Thyroid gland (tissue), 4 donors: ENCODE measurements around the gene GIT2. TPM values are rescaled to one million over a fixed set of nuclear protein-coding genes. Genes with fewer than 3 reads are reported as not detected.
A peak's percentile ranks its signal among the peaks of the same experiment; 100 is the strongest.
"Not testable (repeated sequence)": the region's sequence is repeated elsewhere in the genome, so short reads cannot be mapped to it uniquely, and the experiment has no call there.

Experiments used
- DNase-seq, 2 donors: peaks; one replicate each; pipeline ENCODE4 v3.0.0-alpha.2; 2019
- H3K27ac ChIP-seq, 3 donors: fragments of 200-600 bp; sonication (generic); 1 replicate in 2 of 3; 2 replicates in 1 of 3; pipeline ENCODE4 v1.5.1; 2016 to 2019; ENCODE audit warnings: mild to moderate bottlenecking in 1 of 3, moderate library complexity in 1 of 3
- H3K27me3 ChIP-seq: fragments of 200-600 bp; sonication (generic); one replicate; pipeline ENCODE4 v1.5.1; 2019
- H3K36me3 ChIP-seq, 2 donors: fragments of 200-600 bp; sonication (generic); one replicate each; pipeline ENCODE4 v1.5.1; 2016 to 2019
- H3K4me1 ChIP-seq, 2 donors: fragments of 200-600 bp; sonication (generic); one replicate each; pipeline ENCODE4 v1.5.1; 2017 to 2019
- H3K4me3 ChIP-seq, 3 donors: fragments of 200-600 bp; sonication (generic); replicated peaks in 1 of 3; 1 replicate in 2 of 3; 2 replicates in 1 of 3; pipeline ENCODE4 v1.5.1; 2016; ENCODE audit warnings: mild to moderate bottlenecking in 1 of 3
- H3K9me3 ChIP-seq: fragments of 200-600 bp; sonication (generic); one replicate; pipeline ENCODE4 v1.5.1; 2017
- POLR2A ChIP-seq, 2 donors: fragments of 450-650 bp; IDR thresholded peaks; one replicate each; pipeline ENCODE4 v1.6.1; 2017; ENCODE audit warnings: antibody characterized with exemption in 2 of 2, mild to moderate bottlenecking in 2 of 2, moderate library complexity in 1 of 2
- WGBS, 2 donors: methylation state at CpG; one replicate each; pipeline ENCODE4 v1.1.5; 2017; 5-methylcytosine and 5-hydroxymethylcytosine counted together
- intact Hi-C: fragments of 100-400 bp; cut with DNase I; formaldehyde crosslinking; loops from one replicate; pipeline ENCODE4 v1.15.1; 2023
- total RNA-seq, 4 donors: library from RNA; depleted of rRNA; stranded (reverse); fragments of >200 nt; gene quantifications; one replicate each; pipeline ENCODE4 v1.2.3, GENCODE V29; 2016
- TF ChIP-seq, protein P1 (sequence below), 6 experiments: fragments of 200-600 bp in 3 of 6; fragments of 450-650 bp in 3 of 6; sonication (generic) in 3 of 6; IDR thresholded peaks; one replicate each; pipeline ENCODE4 v1.5.1; 2016 to 2019; ENCODE audit warnings: antibody characterized with exemption in 6 of 6, mild to moderate bottlenecking in 2 of 6, inconsistent platforms in 1 of 6, moderate library complexity in 1 of 6

GIT2 gene
- total RNA-seq, 4 donors from 2014 or later: 54.4 to 69.4 (median 60.1) TPM

DNA sequence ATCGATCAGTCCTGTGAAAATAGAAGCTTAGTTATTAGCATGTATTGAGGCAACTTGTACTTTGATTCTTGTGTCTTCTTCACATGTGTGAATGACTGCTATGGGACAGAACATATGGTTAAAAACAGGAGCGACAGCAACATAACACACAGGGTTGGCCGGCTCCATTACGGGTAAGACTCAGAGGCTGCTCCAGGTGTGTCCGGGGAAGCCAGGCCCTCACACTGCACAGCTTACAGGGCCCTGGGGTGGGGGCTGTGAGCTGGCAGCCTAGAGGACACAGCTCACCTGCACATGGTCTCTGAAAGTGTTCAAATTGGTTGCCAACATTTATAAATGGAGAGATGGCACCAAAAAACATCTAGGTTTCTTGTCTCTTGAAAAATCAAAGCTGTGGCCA, 65.0 kb downstream of the GIT2 start:
- Histone ChIP-seq H3K36me3 (peaks cover 32 to 47% of the 10 kb centered on the region in 2 donors), H3K9me3 (no peaks in the 10 kb centered on the region), H3K4me1 (peaks cover 0 to 15% of the 10 kb centered on the region in 2 donors), H3K27ac (no peak overlapping the region), H3K27me3 (no peaks in the 10 kb centered on the region), H3K4me3 (no peak overlapping the region)
- intact Hi-C loops: no loop called here
- TF ChIP-seq, protein P1, sequence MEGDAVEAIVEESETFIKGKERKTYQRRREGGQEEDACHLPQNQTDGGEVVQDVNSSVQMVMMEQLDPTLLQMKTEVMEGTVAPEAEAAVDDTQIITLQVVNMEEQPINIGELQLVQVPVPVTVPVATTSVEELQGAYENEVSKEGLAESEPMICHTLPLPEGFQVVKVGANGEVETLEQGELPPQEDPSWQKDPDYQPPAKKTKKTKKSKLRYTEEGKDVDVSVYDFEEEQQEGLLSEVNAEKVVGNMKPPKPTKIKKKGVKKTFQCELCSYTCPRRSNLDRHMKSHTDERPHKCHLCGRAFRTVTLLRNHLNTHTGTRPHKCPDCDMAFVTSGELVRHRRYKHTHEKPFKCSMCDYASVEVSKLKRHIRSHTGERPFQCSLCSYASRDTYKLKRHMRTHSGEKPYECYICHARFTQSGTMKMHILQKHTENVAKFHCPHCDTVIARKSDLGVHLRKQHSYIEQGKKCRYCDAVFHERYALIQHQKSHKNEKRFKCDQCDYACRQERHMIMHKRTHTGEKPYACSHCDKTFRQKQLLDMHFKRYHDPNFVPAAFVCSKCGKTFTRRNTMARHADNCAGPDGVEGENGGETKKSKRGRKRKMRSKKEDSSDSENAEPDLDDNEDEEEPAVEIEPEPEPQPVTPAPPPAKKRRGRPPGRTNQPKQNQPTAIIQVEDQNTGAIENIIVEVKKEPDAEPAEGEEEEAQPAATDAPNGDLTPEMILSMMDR (IDR thresholded peaks at IDR 0.05): no peak
- no peak for TF ChIP-seq POLR2A (IDR thresholded peaks at IDR 0.05)
- DNase-seq: no peak
- 87 to 91% methylated on average over 5 of the region's 5 CpGs for WGBS, 2 donors

DNA sequence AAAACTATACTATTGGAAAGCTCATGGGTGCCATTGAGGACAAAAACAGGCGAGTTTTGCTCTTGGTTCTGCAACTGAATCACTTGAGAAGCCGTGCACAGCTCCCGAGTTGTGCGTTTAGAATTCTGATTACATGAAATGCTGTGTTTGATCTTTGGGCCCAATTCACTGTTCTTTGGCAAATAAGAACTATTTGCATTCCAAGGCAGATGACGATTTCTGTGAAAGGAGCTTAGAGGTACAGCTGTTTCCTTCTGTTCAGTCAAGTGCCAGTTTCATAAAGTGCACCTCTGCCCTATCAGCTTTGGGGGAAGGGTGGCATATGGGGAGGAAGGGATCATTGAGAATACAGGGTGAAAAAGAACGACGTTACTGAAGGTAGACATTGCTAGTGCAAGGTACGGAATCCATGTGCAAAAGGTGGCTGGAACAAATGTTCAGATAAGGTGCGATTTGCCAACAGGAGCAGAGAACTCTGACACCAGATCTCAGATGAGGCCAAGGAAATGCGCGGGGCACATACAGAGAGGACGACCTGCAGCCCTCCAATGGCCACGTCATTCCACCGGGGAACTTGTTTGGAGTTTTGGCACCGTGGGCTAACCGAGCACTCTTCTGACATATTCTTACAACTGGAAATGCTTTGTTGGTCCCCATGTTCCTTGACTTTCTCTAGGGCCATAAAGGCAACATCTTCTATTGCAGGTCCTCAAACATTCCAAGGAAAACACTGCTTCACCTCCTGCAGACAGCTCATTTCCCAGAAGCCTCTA, 66.0 kb downstream of the GIT2 start:
- Histone ChIP-seq H3K4me1 (peaks cover 0 to 15% of the 10 kb centered on the region in 2 donors), H3K36me3 (peaks cover 32 to 47% of the 10 kb centered on the region in 2 donors), H3K27me3 (no peaks in the 10 kb centered on the region), H3K4me3 (no peak overlapping the region), H3K9me3 (no peaks in the 10 kb centered on the region), H3K27ac (no peak overlapping the region)
- intact Hi-C loops: no loop called here
- DNase-seq: no peak
- TF ChIP-seq POLR2A (IDR thresholded peaks at IDR 0.05): no peak
- TF ChIP-seq, protein P1 (IDR thresholded peaks at IDR 0.05): no peak
- 83 to 85% methylated on average over 16 of the region's 16 CpGs for WGBS, 2 donors

DNA sequence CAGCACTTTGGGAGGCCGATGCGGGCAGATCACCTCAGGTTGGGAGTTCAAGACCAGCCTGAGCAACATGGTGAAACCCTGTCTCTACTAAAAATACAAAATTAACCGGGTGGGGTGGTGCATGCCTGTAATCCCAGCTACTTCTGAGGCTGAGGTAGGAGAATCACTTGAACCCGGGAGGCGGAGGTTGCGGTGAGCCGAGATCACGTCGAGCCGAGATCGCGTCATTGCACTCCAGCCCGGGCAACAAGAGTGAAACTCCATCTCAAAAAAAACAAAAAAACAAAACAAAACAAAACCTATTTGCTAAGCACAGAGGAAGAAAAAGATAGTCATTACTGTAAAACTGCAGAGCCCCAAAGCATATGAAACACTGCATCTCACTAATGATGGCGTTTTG, 66.8 kb downstream of the GIT2 start:
- DNase-seq, H3K4me1 ChIP-seq, H3K27me3 ChIP-seq, H3K27ac ChIP-seq, intact Hi-C loops, H3K4me3 ChIP-seq, H3K9me3 ChIP-seq: not testable (repeated sequence)
- H3K36me3 ChIP-seq: peaks cover 32 to 47% of the 10 kb centered on the region in 2 donors
- WGBS, 2 donors: 92 to 96% methylated on average over 14 of the region's 14 CpGs

DNA sequence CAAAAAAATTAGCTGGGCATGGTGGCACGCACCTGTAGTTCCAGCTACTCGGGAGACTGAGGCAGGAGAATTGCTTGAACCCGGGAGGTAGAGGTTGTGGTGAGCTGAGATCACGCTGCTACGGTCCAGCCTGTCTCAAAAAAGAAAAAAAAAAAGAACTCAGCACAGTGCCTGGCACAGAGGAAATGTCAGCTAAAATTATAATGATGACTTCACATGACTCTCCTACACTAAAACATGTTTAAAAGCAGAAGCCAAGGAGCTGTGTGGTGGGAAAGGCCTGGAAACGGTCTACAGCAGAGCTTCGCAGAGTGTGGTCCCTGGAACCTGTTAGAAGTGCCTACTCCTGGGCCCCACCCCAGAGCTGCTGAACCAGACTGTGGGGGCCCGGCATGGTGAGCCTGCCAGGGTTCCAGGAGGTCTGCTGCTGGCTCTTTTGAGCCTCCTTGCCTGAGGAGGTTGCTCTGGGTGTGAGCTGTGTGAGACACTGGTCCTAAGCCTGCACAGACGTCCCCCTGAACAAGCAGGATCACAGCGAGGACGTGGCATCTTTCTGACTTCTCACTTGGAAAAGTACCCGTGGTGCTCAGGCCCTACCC, 68.0 kb downstream of the GIT2 start:
- Histone ChIP-seq H3K9me3 (no peaks in the 10 kb centered on the region), H3K4me3 (no peak overlapping the region), H3K36me3 (peaks cover 32 to 42% of the 10 kb centered on the region in 2 donors), H3K27ac (no peak overlapping the region), H3K27me3 (no peaks in the 10 kb centered on the region), H3K4me1 (no peaks in the 10 kb centered on the region)
- 92 to 96% methylated on average over 12 of the region's 12 CpGs for WGBS, 2 donors
- TF ChIP-seq POLR2A (IDR thresholded peaks at IDR 0.05): no peak
- TF ChIP-seq, protein P1 (IDR thresholded peaks at IDR 0.05): no peak
- intact Hi-C loops: no loop called here
- no peak for DNase-seq

DNA sequence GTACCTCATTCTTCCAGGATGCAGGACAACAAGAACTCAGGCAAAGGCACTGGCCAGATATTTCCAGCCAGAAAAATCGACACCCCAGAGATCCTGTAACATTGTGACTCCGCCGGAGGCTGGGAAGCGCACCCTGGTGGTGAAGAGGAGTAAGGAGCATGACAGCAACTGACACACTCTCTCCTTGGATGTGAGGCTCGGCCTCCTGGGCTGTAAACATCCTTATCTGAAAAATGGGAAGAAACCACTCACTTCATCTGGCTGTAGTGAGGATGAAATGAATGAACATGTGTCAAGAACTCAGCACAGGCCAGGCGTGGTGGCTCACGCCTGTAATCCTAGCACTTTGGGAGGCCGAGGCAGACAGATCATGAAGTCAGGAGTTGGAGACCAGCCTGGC, 68.5 kb downstream of the GIT2 start:
- H3K9me3 ChIP-seq: no peaks in the 10 kb centered on the region
- peaks cover 27 to 37% of the 10 kb centered on the region in 2 donors for H3K36me3 ChIP-seq
- H3K4me1 ChIP-seq: no peaks in the 10 kb centered on the region
- H3K27ac ChIP-seq: no peak overlapping the region
- TF ChIP-seq, protein P1 (IDR thresholded peaks at IDR 0.05): peak in 4 of 6 experiments; percentile 21 to 44 (median 28)
- TF ChIP-seq POLR2A (IDR thresholded peaks at IDR 0.05): no peak
- intact Hi-C loops: no loop called here
- WGBS, 2 donors: 83 to 85% methylated on average over 8 of the region's 8 CpGs
- H3K4me3 ChIP-seq: no peak overlapping the region
- peak in 1 of 2 donors; percentile 33 for DNase-seq
- H3K27me3 ChIP-seq: no peaks in the 10 kb centered on the region
